ENCODE data around the gene LRRC17.
"Not testable (repeated sequence)": the region's sequence is repeated elsewhere in the genome, so short reads cannot be mapped to it uniquely, and the experiment has no call there.

The LRRC17 gene

GRCh38 chr7:102943423-102944169, 30.8 kb downstream of the LRRC17 start:
- no peak for DNase-seq

GRCh38 chr7:102944241-102944640, 31.4 kb downstream of the LRRC17 start:
- no peak for DNase-seq

- no peak for DNase-seq
Measured at GRCh38 chr7:102951839-102952238, 39.0 kb downstream of the LRRC17 start.

DNA sequence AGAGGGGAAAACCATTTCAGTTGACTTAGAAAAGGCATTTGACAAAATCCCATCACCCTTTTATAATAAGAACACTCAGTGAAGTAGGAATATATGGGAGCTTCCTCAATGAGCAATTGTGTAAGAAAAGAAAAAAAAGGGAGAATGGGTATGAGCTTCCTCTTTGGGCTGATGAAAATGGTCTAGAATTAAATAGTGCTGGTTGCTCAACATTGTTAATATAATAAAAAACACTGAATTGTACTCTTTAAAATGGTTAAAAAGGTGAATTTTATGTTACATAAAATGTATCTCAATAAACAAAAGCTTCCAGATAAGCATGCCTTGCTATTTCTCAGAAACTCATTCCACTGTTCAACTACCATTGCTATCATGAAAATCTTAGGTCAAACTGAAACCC, 40.6 kb downstream of the LRRC17 start:
- DNase-seq, result no peak

DNA sequence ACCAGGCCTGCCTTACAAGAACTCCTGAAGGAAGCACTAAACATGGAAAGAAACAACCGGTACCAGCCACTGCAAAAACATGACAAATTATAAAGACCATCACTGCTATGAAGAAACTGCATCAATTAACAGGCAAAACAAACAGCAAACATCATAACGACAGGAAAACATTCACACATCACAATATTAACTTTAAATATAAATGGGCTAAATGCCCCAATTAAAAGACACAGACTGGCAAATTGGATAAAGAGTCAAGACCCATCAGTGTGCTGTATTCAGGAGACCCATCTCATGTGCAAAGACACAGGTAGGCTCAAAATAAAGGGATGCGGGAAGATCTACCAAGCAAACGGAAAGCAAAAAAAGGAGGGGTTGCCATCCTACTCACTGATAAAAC, 41.6 kb downstream of the LRRC17 start:
- not testable (repeated sequence) for DNase-seq

- not testable (repeated sequence) for DNase-seq
Measured at GRCh38 chr7:102958004-102958403, 45.2 kb downstream of the LRRC17 start.

DNA sequence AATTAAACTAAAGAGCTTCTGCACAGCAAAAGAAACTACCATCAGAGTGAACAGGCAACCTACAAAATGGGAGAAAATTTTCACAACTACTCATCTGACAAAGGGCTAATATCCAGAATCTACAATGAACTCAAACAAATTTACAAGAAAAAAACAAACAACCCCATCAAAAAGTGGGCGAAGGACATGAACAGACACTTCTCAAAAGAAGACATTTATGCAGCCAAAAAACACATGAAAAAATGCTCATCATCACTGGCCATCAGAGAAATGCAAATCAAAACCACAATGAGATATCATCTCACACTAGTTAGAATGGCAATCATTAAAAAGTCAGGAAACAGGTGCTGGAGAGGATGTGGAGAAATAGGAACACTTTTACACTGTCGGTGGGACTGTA, 49.2 kb downstream of the LRRC17 start:
- not testable (repeated sequence) for DNase-seq

- DNase-seq, result no peak
Measured at GRCh38 chr7:102966465-102966864, 53.7 kb downstream of the LRRC17 start.

DNA sequence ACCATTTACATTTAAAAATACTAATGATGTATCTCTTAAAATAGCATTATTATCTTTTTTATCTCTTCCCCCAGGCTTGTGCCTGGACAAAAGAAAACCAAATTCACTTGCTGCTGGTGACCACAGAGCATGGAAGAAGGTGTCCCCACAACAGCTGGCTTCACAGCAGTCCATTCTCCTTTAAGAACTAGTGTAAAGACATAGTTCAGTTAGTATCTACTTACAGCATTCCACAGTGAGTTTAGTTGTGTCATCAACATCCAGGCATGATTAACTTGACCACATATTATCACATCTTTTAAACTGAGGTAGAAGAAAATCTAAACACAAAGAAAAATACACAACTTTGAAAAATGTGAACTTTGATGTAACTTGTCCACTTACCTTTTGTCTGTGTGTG, 55.0 kb downstream of the LRRC17 start:
- DNase-seq, result peak; percentile 37

- peak; percentile 23 for DNase-seq
Measured at GRCh38 chr7:102973096-102973802, 60.4 kb downstream of the LRRC17 start.

DNA sequence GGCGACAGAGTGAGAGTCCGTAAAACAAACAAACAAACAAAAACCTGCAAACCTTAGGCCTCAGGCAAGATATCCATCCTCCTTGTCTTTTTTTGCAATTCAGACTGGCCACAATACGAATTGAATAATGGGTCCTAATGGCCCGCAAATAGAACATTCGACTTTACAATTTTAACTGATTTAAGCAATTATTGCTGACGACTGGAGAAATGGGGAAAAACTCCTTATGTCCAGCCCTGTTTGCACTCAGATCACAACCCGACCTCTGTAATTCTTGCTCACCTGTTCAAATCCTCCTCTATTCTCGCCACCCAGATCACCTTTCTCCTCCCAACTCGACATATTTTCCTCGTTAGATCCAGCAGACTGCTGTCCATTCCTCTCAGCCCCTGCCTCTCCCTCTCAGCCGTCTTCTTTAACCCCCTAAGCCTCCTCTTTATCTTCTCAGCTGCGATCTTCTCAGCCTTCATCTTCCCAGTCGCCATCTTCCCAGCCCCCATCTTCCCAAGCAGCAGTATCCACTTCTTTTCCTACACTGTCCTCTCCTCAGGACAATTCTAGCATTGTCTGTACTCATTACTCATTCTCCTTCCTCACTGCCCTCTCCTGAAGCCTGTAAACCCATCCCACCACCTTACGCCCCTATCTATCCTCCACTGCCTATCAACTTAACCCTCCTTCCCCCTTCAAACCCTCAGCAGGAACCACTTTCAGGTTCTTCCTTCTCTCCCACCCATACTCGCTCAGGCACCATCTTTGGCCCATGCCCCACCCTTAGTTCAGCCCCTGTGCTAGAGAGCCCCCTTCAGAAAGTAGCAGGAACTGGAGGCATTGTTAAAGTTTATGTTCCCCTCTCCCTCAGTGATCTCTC, 61.8 kb downstream of the LRRC17 start:
- no peak for DNase-seq

GRCh38 chr7:102975854-102976253, 63.1 kb downstream of the LRRC17 start:
- DNase-seq, result no peak

DNA sequence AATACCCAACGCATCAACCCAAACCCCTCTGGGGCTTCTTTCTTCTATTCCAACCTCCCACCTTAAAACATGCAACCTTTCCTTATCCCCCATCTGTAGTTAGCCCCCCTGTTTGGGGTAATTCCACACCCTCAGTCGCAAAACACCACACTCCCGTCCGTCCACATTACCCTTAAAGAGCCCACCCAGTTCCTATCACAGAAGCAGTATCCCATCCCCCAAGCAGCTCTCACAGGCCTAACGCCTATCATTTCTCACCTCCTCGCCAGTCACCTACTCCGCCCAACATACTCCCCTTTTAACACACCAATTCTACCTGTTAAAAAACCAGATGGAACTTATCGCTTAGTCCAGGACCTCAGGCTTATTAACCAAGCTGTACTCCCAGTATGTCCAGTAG, 63.7 kb downstream of the LRRC17 start:
- DNase-seq, result no peak

DNA sequence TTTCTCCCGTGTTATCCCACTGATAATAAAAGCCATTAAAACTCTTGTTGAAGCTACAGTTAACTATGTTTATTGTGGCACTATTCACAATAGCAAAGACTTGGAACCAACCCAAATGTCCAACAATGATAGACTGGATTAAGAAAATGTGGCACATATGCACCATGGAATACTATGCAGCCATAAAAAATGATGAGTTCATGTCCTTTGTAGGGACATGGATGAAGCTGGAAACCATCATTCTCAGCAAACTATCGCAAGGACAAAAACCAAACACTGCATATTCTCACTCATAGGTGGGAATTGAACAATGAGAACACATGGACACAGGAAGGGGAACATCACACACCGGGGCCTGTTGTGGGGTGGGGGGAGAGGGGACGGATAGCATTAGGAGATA, 64.8 kb downstream of the LRRC17 start:
- not testable (repeated sequence) for DNase-seq

DNA sequence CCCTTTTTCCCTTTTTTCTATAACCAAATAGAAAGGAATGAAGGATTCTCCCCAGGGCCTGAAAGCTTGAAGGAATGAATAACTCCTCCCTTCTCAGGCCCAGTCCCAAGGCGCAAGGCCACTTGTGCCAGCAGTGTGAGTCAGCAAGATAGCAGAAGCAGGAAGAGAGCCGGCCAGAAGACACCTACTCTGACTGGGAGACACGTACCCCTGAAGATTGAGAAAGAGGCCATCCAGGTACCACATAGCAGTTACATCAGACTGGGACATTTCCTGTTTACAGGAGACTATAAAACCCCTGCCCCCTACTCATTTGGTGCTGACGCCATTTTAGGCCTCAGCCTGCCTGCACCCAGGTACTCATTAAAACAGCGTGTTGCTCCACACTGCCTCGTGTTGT, 65.5 kb downstream of the LRRC17 start:
- DNase-seq, result peak; percentile 80

DNA sequence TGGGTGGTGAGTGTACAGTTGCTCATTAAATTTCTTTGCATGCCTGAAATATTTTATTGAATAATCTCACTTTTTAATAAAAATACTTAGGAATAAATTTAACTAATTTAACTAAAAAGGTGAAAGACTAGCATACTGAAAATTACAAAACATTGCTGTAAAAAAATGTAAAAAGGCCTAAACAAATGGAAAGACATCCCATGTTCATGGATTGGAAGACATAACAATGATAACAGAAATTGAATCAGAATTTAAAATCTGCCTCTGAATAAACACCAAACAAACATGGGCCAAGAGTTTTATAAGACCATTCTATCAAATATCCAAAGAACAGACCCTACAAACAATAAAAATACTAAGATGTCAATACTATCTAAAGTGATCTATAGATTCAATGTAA, 66.9 kb downstream of the LRRC17 start:
- DNase-seq, result no peak

DNA sequence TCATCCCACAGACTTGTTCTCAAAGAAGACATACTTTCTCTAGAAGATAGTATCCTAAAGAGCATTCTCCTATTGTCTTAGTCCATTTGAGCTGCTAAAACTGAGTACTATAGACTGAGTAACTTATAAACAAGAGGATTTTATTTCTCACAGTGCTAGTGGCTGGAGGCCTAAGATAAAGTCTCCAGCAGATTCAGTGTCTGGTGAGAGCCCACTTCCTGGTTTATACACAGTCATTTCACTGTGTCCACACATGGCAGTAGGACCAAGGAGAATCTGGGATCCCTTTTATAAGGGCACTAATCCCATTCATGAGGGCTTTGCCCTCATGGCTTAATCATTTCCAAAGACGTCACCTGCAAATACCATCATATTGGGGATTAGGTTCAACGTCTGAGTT, 68.7 kb downstream of the LRRC17 start:
- no peak for DNase-seq

GRCh38 chr7:102982235-102982634, 69.4 kb downstream of the LRRC17 start:
- no peak for DNase-seq

DNA sequence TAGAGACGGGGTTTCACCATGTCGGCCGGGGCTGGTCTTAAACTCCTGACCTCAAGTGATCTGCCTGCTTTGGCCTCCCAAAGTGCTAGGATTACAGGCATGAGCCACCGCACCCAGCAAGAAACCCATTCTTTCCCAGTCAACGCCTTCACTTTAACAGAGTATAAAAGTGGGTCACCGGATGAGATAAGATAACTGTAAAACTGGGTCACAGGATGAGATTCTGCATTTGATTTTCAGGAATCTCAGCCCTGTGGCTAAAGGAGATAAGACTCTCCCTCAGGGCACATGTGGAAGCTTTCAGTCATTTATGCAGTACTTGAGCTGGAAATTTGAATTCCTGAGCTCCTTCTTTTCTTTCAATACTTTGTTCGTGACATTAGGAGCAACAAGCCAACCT, 70.8 kb downstream of the LRRC17 start:
- peak; percentile 35 for DNase-seq

- DNase-seq, result peak; percentile 75
Measured at GRCh38 chr7:102985176-102985783, 72.5 kb downstream of the LRRC17 start.

DNA sequence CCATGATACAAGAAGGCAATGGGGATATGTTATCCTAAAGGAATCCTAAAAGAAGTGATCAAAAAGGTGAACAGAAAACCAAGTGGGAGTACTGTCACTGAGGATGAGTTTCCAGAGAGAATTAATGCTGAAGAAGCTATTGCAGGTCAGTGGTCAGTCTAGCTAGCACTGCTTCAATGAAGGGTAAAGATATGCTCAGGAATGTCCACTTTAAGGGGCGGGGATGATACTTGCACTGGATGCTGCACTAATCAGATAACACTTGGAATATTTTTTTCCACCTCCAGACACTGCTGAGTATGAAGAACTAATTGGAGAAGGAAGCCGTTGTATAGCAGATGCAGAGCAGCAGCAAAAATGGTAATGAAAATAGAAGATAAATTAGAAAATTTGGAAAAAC, 75.3 kb downstream of the LRRC17 start:
- no peak for DNase-seq

GRCh38 chr7:102988631-102989560, 76.1 kb downstream of the LRRC17 start:
- DNase-seq, result no peak

Measured in fibroblast of skin of back (primary cell).